Smooth muscle cell of the brain vasculature (primary cell): ENCODE measurements around the gene HOXA9.

Experiments used
- DNase-seq: peaks from one replicate; pipeline ENCODE4 v3.0.0-alpha.2; 2012; ENCODE audit warnings: low read depth, low spot score

The HOXA9 gene

DNA sequence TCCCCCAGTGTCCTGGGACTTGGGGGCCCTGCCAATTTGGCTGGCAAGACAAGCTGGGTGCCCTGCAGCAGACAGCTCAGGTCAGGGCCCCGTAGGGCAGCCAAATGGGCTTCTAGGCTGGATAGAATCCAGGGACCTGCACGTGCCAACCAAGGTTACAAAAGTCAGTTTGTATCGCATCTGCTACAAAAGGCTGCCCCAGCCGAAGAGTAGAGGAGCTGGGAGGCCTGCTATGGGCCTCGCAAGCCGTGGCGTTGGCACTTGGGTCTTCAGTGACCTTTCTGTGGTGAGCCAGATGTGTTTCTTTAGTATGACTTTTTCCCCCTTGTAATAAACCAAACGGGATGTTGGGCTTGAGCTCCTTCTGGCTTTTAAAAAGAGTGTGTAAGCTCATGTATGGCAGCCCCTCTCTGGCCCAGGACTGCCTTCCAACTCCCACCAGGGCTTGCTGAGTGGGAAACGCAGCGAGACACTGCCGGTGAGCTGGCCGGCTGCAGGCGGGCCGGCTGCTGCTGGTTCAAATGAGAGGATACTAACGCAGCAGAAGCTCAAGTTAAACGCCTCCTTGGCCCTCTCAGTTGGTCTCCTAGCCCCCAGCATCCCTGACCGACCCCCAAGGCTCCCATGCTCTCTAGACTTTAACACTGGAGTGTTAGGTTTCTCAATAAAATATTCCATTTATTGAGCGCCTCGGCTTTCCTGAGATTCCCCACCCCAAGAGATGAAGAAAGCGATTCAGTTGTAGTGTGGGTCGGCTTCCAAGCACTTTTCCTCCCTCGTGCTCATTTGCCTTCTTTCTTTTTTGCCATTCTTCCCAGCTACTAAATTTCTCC, 11.8 kb upstream of the HOXA9 start:
- no peak for DNase-seq

GRCh38 chr7:27176524-27176845, 11.1 kb upstream of the HOXA9 start:
- no peak for DNase-seq

- no peak for DNase-seq
Observed at GRCh38 chr7:27175626-27176523, 10.5 kb upstream of the HOXA9 start.

- no peak for DNase-seq
Observed at GRCh38 chr7:27174874-27175625, 9.7 kb upstream of the HOXA9 start.

- no peak for DNase-seq
Observed at GRCh38 chr7:27173956-27174873, 8.9 kb upstream of the HOXA9 start, which contains the start of gene HOXA10. Gene HOXA10 (minus strand): TSS chr7:27174320. CDS start chr7:27174306, 14 bp downstream.

DNA sequence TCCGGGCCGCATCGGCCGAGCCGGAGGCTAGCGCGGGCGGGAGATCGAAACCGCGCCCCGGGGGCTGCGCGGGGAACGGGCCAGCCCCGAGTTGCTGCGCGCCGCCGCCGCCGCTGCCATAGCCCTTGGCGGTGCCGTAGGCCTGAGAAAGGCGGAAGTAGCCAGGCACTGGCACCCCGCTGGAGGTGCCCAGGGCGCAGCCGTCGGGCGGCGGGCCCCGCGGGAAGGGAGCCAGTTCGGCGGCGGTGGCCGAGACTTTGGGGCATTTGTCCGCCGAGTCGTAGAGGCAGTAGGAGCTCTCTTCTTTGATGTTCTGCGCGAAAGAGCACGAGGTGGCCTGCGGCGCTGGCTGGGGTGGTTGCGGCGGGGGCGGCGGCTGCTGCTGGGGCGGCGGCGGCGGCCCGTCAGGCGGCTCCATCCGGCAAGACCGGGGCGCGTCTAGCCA, 8.2 kb upstream of the HOXA9 start:
- DNase-seq = no peak

DNA sequence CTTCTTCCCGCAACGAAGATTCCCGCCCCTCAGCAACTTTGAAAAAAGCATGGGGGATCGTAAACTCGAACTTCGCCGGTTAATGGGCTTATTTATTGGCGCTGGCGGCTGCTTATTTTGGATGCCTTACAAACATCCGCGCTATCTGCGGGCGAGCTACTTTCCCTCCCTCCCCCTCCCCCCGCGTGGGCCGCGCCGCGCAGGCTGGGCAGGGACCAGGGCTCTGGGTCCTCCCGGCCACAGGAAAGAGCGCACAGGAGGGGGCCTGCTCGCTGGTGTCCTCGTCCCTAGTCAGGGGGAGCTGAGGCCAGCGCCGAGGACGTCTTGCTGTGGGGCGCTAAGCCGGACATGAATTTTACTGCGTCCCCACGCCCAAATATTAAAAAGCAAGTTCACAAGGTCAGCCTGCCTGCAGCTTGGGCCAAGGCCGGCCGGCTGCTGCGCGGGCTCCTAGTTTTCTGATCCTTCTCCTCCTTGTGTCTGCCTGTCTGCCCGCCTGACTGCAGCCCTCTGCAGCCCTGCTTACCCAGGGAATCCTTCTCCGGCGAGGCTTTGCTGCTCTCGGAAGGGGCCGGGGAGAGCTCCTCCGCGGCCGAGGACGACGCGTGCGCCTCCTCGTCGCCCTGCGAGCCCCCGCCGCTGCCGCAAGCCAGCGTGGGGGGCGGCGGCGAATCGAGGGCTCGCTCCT, 7.6 kb upstream of the HOXA9 start:
- no peak for DNase-seq

DNA sequence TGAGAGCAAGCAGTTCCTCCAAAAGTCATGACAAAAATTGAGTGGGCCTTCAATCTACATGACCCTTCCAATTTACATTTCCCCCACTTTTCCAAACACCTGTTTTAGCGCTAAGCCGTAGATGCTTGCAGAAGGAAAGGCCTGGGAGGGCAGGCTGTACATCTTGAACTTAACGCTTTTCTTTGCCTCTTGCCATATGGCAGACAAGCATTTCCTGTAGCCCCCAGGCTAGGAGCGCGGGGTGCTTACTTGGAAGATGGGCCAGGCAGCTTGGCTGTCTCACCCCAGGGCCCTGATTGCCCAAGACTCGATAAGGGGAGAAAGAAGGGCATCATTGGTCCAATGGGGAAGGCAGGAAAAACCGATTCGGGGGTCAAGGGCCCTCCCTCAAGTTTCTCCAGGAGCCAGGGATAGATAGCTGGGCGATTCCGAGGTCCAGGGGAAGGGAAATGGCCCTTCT, 7.0 kb upstream of the HOXA9 start:
- no peak for DNase-seq

DNA sequence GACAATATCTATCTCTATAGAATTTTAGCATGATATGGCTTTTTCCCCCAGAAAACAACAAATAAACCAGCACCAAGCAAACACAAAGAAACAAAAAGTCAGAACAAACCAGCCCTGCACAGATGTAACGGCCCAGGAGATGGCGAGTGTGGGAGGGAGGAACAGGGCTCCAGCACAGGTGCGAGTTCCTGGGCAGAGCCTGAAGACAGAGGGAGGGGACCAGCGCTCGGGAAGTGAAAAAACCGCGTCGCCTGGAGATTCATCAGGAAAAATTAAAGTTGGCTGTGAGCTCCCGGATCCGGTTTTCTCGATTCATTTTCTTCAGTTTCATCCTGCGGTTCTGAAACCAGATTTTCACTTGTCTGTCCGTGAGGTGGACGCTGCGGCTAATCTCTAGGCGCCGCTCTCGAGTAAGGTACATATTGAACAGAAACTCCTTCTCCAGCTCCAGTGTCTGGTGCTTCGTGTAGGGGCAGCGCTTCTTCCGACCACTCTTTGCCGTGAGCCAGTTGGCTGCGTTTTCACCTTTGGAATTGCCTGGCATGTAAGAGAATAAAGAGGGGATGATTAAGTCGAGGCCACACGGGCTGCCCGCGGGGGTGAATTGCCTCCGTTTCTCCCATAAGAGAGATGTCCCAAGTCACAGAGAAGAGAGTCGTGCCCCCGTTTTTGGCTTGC, 6.4 kb upstream of the HOXA9 start:
- no peak for DNase-seq

DNA sequence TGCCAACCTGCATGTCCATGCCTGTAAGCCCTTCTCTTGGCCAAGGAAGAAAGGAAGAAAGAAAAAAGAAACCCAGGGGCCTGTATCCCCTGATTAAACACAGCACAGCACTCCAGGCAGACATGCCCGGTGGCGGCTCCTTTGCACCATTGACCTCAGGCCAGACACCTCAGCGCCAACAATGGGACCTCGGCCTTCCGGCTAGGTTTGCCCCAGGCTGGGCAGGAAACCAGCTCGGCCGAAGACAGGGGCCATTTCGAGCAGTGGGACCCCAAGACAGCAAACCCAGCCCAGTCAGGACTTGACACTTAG, 5.9 kb upstream of the HOXA9 start:
- no peak for DNase-seq

DNA sequence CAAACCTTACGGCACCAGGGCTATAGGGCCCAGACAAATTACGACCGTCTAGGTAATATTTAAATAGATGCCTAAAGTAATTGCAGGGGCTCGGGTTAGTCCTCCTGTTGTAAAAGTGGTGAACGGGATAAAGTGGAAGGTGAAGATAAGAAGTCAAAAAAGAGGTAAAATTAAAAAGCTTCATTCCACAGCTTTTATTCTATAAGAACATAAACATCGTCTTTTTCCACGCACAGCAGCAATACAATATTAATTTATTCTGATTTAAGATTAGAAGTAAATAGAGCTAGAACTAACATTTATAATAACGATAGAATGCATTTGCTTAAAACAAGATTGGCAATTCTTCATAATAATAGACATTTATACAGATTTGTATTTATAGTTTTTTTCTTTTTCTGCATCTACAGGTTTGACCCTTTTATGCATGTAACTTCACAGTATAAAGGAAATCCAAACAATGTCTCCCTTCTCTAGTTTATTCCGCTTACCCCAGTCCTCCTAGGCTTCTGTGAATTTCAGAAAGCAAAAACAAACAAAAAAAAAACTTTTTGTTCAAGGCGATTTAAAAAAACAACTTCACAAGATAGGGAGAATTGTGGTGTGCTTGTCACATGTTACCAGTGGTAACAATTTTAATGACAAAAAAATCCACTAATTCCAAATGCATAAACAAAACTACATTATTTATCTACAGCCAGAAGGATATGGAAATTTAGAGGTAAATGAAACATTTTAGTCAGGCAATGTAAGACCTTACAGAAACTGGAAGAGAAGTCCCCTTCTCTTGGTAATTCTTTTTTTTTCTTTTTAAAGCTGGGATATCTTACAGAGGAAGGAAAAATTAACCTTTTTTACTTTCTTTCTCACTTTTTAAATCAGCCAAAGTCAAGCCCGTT, 5.3 kb upstream of the HOXA9 start:
- DNase-seq = no peak

DNA sequence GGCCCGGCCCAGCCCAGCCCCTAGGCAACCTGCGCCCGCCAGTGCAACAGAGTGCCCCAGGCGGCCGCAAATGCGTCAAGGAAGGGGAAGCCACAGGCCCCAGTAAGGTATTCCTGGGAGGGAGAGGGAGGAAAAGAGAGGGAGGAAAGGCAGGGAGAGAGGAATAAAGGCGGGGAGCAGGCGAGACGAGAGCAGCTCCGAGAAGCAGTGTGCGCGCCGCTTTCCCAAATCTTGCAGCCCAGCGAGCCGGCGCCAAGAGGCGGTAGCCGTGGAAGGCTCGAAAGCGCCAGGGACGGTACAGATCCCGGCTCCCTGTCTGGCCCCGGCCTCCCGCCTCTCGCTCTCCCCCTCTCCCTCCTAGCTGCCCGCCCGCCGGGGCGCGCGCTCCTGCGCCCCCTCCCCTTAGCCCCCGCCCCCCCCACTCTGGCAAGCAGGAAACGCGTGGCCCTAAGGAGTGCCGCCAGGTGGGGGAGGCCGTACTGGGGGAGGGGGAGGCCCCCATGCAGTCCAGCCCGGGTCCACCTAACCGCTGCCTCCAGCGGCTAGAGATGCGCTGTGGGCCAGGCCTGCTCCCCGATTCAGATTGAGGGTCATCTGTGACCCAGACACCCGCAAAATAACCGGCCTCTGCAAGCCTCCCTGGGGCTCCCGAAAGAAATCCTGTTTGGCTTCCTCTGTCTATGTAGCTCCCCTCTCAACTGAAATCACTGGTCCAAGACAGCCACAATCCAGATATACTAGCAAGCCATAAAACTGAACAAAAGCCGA, 4.5 kb upstream of the HOXA9 start:
- DNase-seq = no peak

- no peak for DNase-seq
Observed at GRCh38 chr7:27168265-27168947, 3.1 kb upstream of the HOXA9 start.

DNA sequence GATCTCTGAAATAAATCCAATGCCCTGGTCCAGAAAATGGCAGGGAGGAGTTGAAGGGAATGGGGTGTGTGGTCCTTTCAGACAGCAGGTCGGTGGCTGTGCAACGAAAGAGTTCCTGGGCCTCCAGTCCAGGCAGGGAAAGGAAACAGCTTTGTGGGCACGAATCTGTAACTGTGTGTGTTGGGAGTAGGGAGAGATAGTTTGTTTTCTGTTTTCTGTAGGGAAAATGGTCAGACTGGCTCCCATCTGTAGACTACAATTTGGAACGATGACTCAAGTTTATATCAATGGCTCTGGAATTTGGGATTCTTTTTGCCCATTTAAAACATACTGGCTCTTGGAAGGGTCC, 2.6 kb upstream of the HOXA9 start:
- no peak for DNase-seq

- DNase-seq = no peak
Observed at GRCh38 chr7:27166531-27167505, 1.5 kb upstream of the HOXA9 start.

DNA sequence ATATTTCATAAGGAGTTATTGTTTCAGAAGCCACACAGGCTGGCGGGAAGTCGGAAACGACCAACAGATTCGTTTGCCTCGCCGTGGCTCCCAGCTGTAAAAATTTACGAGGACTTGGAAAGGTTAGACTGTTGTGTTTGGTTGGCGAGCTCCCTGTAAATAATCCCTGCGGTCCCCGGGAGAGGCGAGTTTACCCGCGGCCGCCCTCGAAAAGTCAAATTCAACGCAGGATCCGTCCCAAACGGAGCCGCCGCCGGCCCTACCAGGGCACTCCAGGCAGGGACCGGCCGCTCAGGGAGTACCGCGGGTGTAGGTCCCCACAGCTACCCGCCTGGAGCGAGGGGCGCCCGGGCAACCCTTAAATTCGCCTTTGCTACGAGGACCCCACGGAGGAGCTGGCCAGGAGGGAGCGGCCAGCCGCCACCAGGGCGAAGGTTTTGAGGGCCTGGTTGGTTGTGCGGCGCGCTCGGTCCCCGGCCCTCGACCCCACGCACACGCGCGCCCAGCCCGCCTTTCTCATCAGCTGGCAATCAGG, 726 bp upstream of the HOXA9 start:
- no peak for DNase-seq
